ENCODE results near the gene DNM3.

DNA sequence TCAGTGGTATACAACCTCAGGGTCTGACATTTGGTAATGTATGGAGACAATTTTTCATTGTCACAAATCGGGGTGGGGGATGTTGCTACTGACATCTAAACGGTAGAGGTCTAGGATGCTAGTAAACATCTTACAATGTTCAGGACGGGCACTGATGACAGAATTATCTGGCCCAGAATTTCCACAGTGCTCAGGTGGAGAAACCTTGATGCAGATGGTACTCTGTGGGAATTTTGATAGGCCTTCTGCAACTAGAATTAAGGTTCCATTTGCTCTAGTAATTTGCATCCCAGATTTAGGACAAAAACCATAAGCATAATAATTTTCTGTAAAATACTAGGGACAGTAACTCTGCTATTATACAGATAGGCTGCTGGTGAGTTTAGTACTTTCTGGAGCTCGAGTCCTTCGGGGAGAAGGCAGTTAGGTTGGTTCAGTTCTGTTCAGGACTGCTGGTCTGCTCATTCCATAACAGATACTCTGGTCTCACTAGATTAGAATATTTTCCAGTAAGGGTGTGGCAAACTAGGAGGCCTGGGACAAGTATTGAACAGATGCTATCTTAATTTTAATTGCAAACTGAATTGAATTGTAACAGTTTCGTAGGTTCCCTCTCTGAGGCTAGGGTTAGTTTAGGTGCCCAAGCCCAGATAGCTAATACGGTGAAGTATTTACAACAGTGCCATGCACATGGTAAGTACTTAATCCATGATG lies 48.5 kb upstream of the DNM3 start:
- TF ChIP-seq, protein P1, sequence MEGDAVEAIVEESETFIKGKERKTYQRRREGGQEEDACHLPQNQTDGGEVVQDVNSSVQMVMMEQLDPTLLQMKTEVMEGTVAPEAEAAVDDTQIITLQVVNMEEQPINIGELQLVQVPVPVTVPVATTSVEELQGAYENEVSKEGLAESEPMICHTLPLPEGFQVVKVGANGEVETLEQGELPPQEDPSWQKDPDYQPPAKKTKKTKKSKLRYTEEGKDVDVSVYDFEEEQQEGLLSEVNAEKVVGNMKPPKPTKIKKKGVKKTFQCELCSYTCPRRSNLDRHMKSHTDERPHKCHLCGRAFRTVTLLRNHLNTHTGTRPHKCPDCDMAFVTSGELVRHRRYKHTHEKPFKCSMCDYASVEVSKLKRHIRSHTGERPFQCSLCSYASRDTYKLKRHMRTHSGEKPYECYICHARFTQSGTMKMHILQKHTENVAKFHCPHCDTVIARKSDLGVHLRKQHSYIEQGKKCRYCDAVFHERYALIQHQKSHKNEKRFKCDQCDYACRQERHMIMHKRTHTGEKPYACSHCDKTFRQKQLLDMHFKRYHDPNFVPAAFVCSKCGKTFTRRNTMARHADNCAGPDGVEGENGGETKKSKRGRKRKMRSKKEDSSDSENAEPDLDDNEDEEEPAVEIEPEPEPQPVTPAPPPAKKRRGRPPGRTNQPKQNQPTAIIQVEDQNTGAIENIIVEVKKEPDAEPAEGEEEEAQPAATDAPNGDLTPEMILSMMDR (IDR thresholded peaks at IDR 0.05; ENCODE audit: control extremely low read depth in 1 of 3, insufficient read depth in 1 of 3, low read depth in 1 of 3, low read length in 3 of 3): no peak
- TF ChIP-seq CHD2 (IDR thresholded peaks at IDR 0.05; ENCODE audit: low read length) (no peak), RAD21 (IDR thresholded peaks at IDR 0.05 in 1 of 2, conservative IDR thresholded peaks at IDR 0.05 in 1 of 2; ENCODE audit: low read depth in 2 of 2, low read length in 2 of 2) (no peak), POLR2AphosphoS5 (IDR thresholded peaks at IDR 0.05; ENCODE audit: low read depth, low read length) (no peak), POLR2A (IDR thresholded peaks at IDR 0.05; ENCODE audit: control extremely low read depth in 1 of 2, low read depth in 2 of 2, low read length in 2 of 2) (no peak), POU5F1 (IDR thresholded peaks at IDR 0.05; ENCODE audit: low read depth, low read length) (no peak), CTBP2 (IDR thresholded peaks at IDR 0.05; ENCODE audit: borderline replicate concordance, insufficient read depth, insufficient read length, low read length) (no peak), EZH2 (IDR thresholded peaks at IDR 0.05; ENCODE audit: low read depth, low read length, severe bottlenecking) (no peak), PHF8 (conservative IDR thresholded peaks at IDR 0.05; ENCODE audit: low read depth, low read length) (no peak), MAFK (IDR thresholded peaks at IDR 0.05; ENCODE audit: low read depth, low read length) (no peak)
- TF ChIP-seq, protein P2, sequence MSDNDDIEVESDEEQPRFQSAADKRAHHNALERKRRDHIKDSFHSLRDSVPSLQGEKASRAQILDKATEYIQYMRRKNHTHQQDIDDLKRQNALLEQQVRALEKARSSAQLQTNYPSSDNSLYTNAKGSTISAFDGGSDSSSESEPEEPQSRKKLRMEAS (IDR thresholded peaks at IDR 0.05): no peak
- TF ChIP-seq, protein P3, sequence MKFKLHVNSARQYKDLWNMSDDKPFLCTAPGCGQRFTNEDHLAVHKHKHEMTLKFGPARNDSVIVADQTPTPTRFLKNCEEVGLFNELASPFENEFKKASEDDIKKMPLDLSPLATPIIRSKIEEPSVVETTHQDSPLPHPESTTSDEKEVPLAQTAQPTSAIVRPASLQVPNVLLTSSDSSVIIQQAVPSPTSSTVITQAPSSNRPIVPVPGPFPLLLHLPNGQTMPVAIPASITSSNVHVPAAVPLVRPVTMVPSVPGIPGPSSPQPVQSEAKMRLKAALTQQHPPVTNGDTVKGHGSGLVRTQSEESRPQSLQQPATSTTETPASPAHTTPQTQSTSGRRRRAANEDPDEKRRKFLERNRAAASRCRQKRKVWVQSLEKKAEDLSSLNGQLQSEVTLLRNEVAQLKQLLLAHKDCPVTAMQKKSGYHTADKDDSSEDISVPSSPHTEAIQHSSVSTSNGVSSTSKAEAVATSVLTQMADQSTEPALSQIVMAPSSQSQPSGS (IDR thresholded peaks at IDR 0.05; ENCODE audit: low read length): no peak

Measured in H1 (cell line).